ENCODE data around the gene PEAK1. TPM values are rescaled to one million over a fixed set of nuclear protein-coding genes. Genes with fewer than 3 reads are reported as not detected.

PEAK1 gene
- polyA plus RNA-seq, 1 donor (not counting 4 experiments of a cell fraction or from before 2014, with no cell fraction given): 5.9 TPM

- H3K4me2 ChIP-seq (ENCODE audit: control insufficient read depth, extremely low read depth, insufficient read depth, low read depth, low read length): no peak overlapping the region
- H3K9me3 ChIP-seq (ENCODE audit: control insufficient read depth, low read depth, low read length): no peaks in the 10 kb centered on the region
- H4K20me1 ChIP-seq (ENCODE audit: control insufficient read depth, extremely low read depth, insufficient read depth, low read length): no peaks in the 10 kb centered on the region
- no peaks in the 10 kb centered on the region for H3K79me2 ChIP-seq (ENCODE audit: control insufficient read depth, insufficient read depth, low read length)
- no peaks in the 10 kb centered on the region for H3K4me1 ChIP-seq (ENCODE audit: control insufficient read depth, extremely low read depth, insufficient read depth, low read length)
- H3K4me3 ChIP-seq (ENCODE audit: control insufficient read depth in 2 of 3, extremely low read depth in 1 of 3, insufficient read depth in 2 of 3, low read depth in 1 of 3, low read length in 3 of 3): no peak overlapping the region
- H3K9me1 ChIP-seq (ENCODE audit: control insufficient read depth, extremely low read depth, insufficient read depth, low read length): no peaks in the 10 kb centered on the region
- dilution Hi-C loops (cut with MboI; ENCODE audit: extremely low pct_ligation_motif_present, low sequenced_read_pairs): no loop called here
- no peak overlapping the region for H3K27ac ChIP-seq (ENCODE audit: control insufficient read depth, insufficient read depth, low read length)
- TF ChIP-seq, protein P1, sequence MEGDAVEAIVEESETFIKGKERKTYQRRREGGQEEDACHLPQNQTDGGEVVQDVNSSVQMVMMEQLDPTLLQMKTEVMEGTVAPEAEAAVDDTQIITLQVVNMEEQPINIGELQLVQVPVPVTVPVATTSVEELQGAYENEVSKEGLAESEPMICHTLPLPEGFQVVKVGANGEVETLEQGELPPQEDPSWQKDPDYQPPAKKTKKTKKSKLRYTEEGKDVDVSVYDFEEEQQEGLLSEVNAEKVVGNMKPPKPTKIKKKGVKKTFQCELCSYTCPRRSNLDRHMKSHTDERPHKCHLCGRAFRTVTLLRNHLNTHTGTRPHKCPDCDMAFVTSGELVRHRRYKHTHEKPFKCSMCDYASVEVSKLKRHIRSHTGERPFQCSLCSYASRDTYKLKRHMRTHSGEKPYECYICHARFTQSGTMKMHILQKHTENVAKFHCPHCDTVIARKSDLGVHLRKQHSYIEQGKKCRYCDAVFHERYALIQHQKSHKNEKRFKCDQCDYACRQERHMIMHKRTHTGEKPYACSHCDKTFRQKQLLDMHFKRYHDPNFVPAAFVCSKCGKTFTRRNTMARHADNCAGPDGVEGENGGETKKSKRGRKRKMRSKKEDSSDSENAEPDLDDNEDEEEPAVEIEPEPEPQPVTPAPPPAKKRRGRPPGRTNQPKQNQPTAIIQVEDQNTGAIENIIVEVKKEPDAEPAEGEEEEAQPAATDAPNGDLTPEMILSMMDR (optimal IDR thresholded peaks at IDR 0.05 in 1 of 3, IDR thresholded peaks at IDR 0.05 in 1 of 3, conservative IDR thresholded peaks at IDR 0.05 in 1 of 3; ENCODE audit: extremely low read depth in 1 of 3, insufficient read depth in 2 of 3, low read length in 3 of 3): peak in 2 of 3 experiments; percentile 14 to 23
- no peak for TF ChIP-seq EZH2 (IDR thresholded peaks at IDR 0.05; ENCODE audit: low read length)
- H2AFZ ChIP-seq (ENCODE audit: control insufficient read depth, low read length): no peak overlapping the region
- H3K36me3 ChIP-seq (ENCODE audit: control insufficient read depth in 2 of 2, extremely low read depth in 1 of 2, insufficient read depth in 2 of 2, low read length in 2 of 2): no peaks in the 10 kb centered on the region
- H3K27me3 ChIP-seq (ENCODE audit: control insufficient read depth, extremely low read depth, insufficient read depth, low read length): no peaks in the 10 kb centered on the region
- no peak for DNase-seq (ENCODE audit: low read depth, low spot score)
- H3K9ac ChIP-seq (ENCODE audit: control insufficient read depth, extremely low read depth, insufficient read depth, low read length): no peak overlapping the region
- FAIRE-seq: no peak
Measured at GRCh38 chr15:77094397-77095030, 325.4 kb downstream of the PEAK1 start.

GRCh38 chr15:77093436-77093835 lies 326.5 kb downstream of the PEAK1 start:
- dilution Hi-C loops (cut with MboI; ENCODE audit: extremely low pct_ligation_motif_present, low sequenced_read_pairs): no loop called here
- H3K9me3 ChIP-seq (ENCODE audit: control insufficient read depth, low read depth, low read length): no peaks in the 10 kb centered on the region
- TF ChIP-seq, protein P1 (optimal IDR thresholded peaks at IDR 0.05 in 1 of 3, IDR thresholded peaks at IDR 0.05 in 1 of 3, conservative IDR thresholded peaks at IDR 0.05 in 1 of 3; ENCODE audit: extremely low read depth in 1 of 3, insufficient read depth in 2 of 3, low read length in 3 of 3): no peak
- no peak for TF ChIP-seq EZH2 (IDR thresholded peaks at IDR 0.05; ENCODE audit: low read length)

More at GRCh38 chr15:77093436-77093835, 326.5 kb downstream of the PEAK1 start:
- Histone ChIP-seq H2AFZ (ENCODE audit: control insufficient read depth, low read length) (no peak overlapping the region), H3K4me2 (ENCODE audit: control insufficient read depth, extremely low read depth, insufficient read depth, low read depth, low read length) (no peak overlapping the region), H3K36me3 (ENCODE audit: control insufficient read depth in 2 of 2, extremely low read depth in 1 of 2, insufficient read depth in 2 of 2, low read length in 2 of 2) (no peaks in the 10 kb centered on the region), H3K4me1 (ENCODE audit: control insufficient read depth, extremely low read depth, insufficient read depth, low read length) (no peaks in the 10 kb centered on the region), H3K27me3 (ENCODE audit: control insufficient read depth, extremely low read depth, insufficient read depth, low read length) (no peaks in the 10 kb centered on the region), H3K27ac (ENCODE audit: control insufficient read depth, insufficient read depth, low read length) (no peak overlapping the region), H4K20me1 (ENCODE audit: control insufficient read depth, extremely low read depth, insufficient read depth, low read length) (no peaks in the 10 kb centered on the region), H3K9ac (ENCODE audit: control insufficient read depth, extremely low read depth, insufficient read depth, low read length) (no peak overlapping the region), H3K9me1 (ENCODE audit: control insufficient read depth, extremely low read depth, insufficient read depth, low read length) (no peaks in the 10 kb centered on the region), H3K79me2 (ENCODE audit: control insufficient read depth, insufficient read depth, low read length) (no peaks in the 10 kb centered on the region), H3K4me3 (ENCODE audit: control insufficient read depth in 2 of 3, extremely low read depth in 1 of 3, insufficient read depth in 2 of 3, low read depth in 1 of 3, low read length in 3 of 3) (no peak overlapping the region)
- DNase-seq (ENCODE audit: low read depth, low spot score) (no peak), FAIRE-seq (no peak)

Data from keratinocyte (primary cell).